WTC11 (cell line): Measurements from ENCODE around the gene ARHGAP10. TPM values are rescaled to one million over a fixed set of nuclear protein-coding genes. Genes with fewer than 3 reads are reported as not detected.

Experiments used
- ATAC-seq: fragments of 200-7000 bp; cut with Tn5 transposase; 2 replicates; pipeline ENCODE4 v1.10.0; 2021; ENCODE audit warnings: mild to moderate bottlenecking, moderate library complexity
- CTCF ChIA-PET: fragments of 300-600 bp; sonication (Branson Sonifier 250); formaldehyde crosslinking; loops from one replicate; lab custom pipeline; 2021; ENCODE audit warnings: antibody characterized with exemption; lab: Charles Lee
- POLR2A ChIA-PET: fragments of 350-600 bp; sonication (Branson Sonifier 250); formaldehyde crosslinking; loops from one replicate; lab custom pipeline; 2021; ENCODE audit warnings: antibody characterized with exemption; lab: Charles Lee
- DNase-seq: peaks from one replicate; pipeline ENCODE4 v3.0.0; 2021; ENCODE audit warnings: low spot score
- H3K27ac Mint-ChIP-seq: 2 replicates; pipeline ENCODE4 v1.8.0; 2021; ENCODE audit warnings: mixed read lengths
- H3K27me3 Mint-ChIP-seq: 2 replicates; pipeline ENCODE4 v1.8.0; 2021; ENCODE audit warnings: low read depth, mild to moderate bottlenecking, moderate library complexity, mixed read lengths
- H3K36me3 Mint-ChIP-seq: 2 replicates; pipeline ENCODE4 v1.8.0; 2021; ENCODE audit warnings: mixed read lengths
- H3K4me1 Mint-ChIP-seq: 2 replicates; pipeline ENCODE4 v1.8.0; 2022; ENCODE audit warnings: mixed read lengths
- H3K4me3 Mint-ChIP-seq: 2 replicates; pipeline ENCODE4 v1.8.0; 2021; ENCODE audit warnings: mild to moderate bottlenecking, moderate library complexity, mixed read lengths
- H3K9me3 Mint-ChIP-seq: 2 replicates; pipeline ENCODE4 v1.8.0; 2021; ENCODE audit warnings: mixed read lengths
- EMX1 ChIP-seq: fragments of 250-450 bp; sonication (Bioruptor Pico); IDR thresholded peaks from 2 replicates; pipeline ENCODE4 v1.8.0; 2021; ENCODE audit warnings: mild to moderate bottlenecking
- ESRRA ChIP-seq: sonication (generic); formaldehyde crosslinking; IDR thresholded peaks from 2 replicates; pipeline ENCODE4 v1.8.1; 2022; ENCODE audit warnings: mild to moderate bottlenecking, missing genetic modification reagents, borderline replicate concordance
- ETV6 ChIP-seq: sonication (generic); formaldehyde crosslinking; IDR thresholded peaks from 2 replicates; pipeline ENCODE4 v1.8.1; 2022; ENCODE audit warnings: mild to moderate bottlenecking, missing genetic modification reagents
- FOXJ3 ChIP-seq: sonication (generic); formaldehyde crosslinking; IDR thresholded peaks from 2 replicates; pipeline ENCODE4 v1.9.0; 2021; ENCODE audit warnings: missing genetic modification reagents, mild to moderate bottlenecking, borderline replicate concordance
- FOXP1 ChIP-seq: sonication (generic); formaldehyde crosslinking; IDR thresholded peaks from 2 replicates; pipeline ENCODE4 v1.8.0; 2022; ENCODE audit warnings: missing genetic modification reagents, mild to moderate bottlenecking, moderate library complexity, borderline replicate concordance
- HMGA2 ChIP-seq: fragments of 250-450 bp; sonication (Bioruptor Pico); IDR thresholded peaks from 2 replicates; pipeline ENCODE4 v1.4.0; 2021; ENCODE audit warnings: mild to moderate bottlenecking, moderate library complexity
- JAZF1 ChIP-seq: fragments of 250-450 bp; sonication (Bioruptor Pico); IDR thresholded peaks from 2 replicates; pipeline ENCODE4 v1.9.0; 2021; ENCODE audit warnings: moderate library complexity, mild to moderate bottlenecking, inconsistent platforms
- MXD4 ChIP-seq: fragments of 250-450 bp; sonication (Bioruptor Pico); IDR thresholded peaks from 2 replicates; pipeline ENCODE4 v1.8.0; 2021; ENCODE audit warnings: mild to moderate bottlenecking, moderate library complexity, borderline replicate concordance
- PRRX2 ChIP-seq: fragments of 250-450 bp; sonication (Bioruptor Pico); IDR thresholded peaks from 2 replicates; pipeline ENCODE4 v1.8.0; 2021; ENCODE audit warnings: mild to moderate bottlenecking
- RELA ChIP-seq: sonication (generic); formaldehyde crosslinking; IDR thresholded peaks from 2 replicates; pipeline ENCODE4 v1.8.1; 2022; ENCODE audit warnings: missing genetic modification reagents, mild to moderate bottlenecking, borderline replicate concordance
- STAT6 ChIP-seq: sonication (generic); formaldehyde crosslinking; conservative IDR thresholded peaks from 2 replicates; pipeline ENCODE4 v1.8.1; 2023; ENCODE audit warnings: mild to moderate bottlenecking, low read depth, missing genetic modification reagents, moderate library complexity
- TCF7 ChIP-seq: sonication (generic); formaldehyde crosslinking; IDR thresholded peaks from 2 replicates; pipeline ENCODE4 v1.8.0; 2022; ENCODE audit warnings: mild to moderate bottlenecking, low read depth, missing genetic modification reagents, moderate library complexity
- TEAD1 ChIP-seq: sonication (generic); formaldehyde crosslinking; IDR thresholded peaks from 2 replicates; pipeline ENCODE4 v1.8.0; 2022; ENCODE audit warnings: mild to moderate bottlenecking, missing genetic modification reagents
- USF1 ChIP-seq: sonication (generic); formaldehyde crosslinking; IDR thresholded peaks from 2 replicates; pipeline ENCODE4 v1.8.0; 2022; ENCODE audit warnings: mild to moderate bottlenecking, missing genetic modification reagents
- ZMAT4 ChIP-seq: fragments of 250-450 bp; sonication (Bioruptor Pico); IDR thresholded peaks from 2 replicates; pipeline ENCODE4 v1.9.0; 2021; ENCODE audit warnings: mild to moderate bottlenecking
- ZNF263 ChIP-seq: sonication (generic); formaldehyde crosslinking; IDR thresholded peaks from 2 replicates; pipeline ENCODE4 v1.8.1; 2022; ENCODE audit warnings: low read depth, mild to moderate bottlenecking, moderate library complexity, missing genetic modification reagents
- ZNF317 ChIP-seq: sonication (generic); formaldehyde crosslinking; IDR thresholded peaks from 2 replicates; pipeline ENCODE4 v1.8.1; 2023; ENCODE audit warnings: low read depth, mild to moderate bottlenecking, moderate library complexity, missing genetic modification reagents, borderline replicate concordance
- ZNF425 ChIP-seq: fragments of 250-450 bp; sonication (Bioruptor Pico); conservative IDR thresholded peaks from 2 replicates; pipeline ENCODE4 v1.9.0; 2021; ENCODE audit warnings: mild to moderate bottlenecking
- total RNA-seq: library from RNA; stranded (reverse); gene quantifications from 3 replicates; pipeline ENCODE4 v1.2.3, GENCODE V29; 2021
- TF ChIP-seq, protein P1 (sequence below): sonication (generic); formaldehyde crosslinking; IDR thresholded peaks from 2 replicates; pipeline ENCODE4 v1.8.1; 2022; ENCODE audit warnings: mild to moderate bottlenecking, missing genetic modification reagents, moderate library complexity, borderline replicate concordance
- TF ChIP-seq, protein P2 (sequence below): sonication (generic); formaldehyde crosslinking; IDR thresholded peaks from 2 replicates; pipeline ENCODE4 v1.8.0; 2022; ENCODE audit warnings: missing genetic modification reagents
- TF ChIP-seq, protein P3 (sequence below): sonication (generic); formaldehyde crosslinking; IDR thresholded peaks from 2 replicates; pipeline ENCODE4 v1.8.1; 2022; ENCODE audit warnings: low read depth, mild to moderate bottlenecking, moderate library complexity, missing genetic modification reagents, borderline replicate concordance
- TF ChIP-seq, protein P4 (sequence below): sonication (generic); formaldehyde crosslinking; IDR thresholded peaks from 2 replicates; pipeline ENCODE4 v1.8.1; 2023; ENCODE audit warnings: mild to moderate bottlenecking, moderate library complexity, missing genetic modification reagents

The ARHGAP10 gene
- total RNA-seq, 1 experiment from 2014 or later = 9.6 TPM

- Mint-ChIP-seq H3K4me1 (peaks cover 9% of the 10 kb centered on the region), H3K27ac (no peak overlapping the region), H3K9me3 (peaks cover 35% of the 10 kb centered on the region), H3K4me3 (no peak overlapping the region), H3K27me3 (peaks cover 4% of the 10 kb centered on the region; the same call in 1 of the 2 replicates), H3K36me3 (peaks cover 38% of the 10 kb centered on the region)
- no peak for TF ChIP-seq ZNF263 (CRISPR knock-in tag)
- no peak for TF ChIP-seq TCF7 (CRISPR knock-in tag)
- TF ChIP-seq ESRRA = no peak
- no peak for TF ChIP-seq USF1 (CRISPR knock-in tag)
- TF ChIP-seq ZNF425 (CRISPR knock-in tag) = no peak
- no peak for TF ChIP-seq ETV6 (CRISPR knock-in tag)
- TF ChIP-seq JAZF1 (CRISPR knock-in tag) = no peak
- no peak for TF ChIP-seq EMX1 (CRISPR knock-in tag)
- no peak for TF ChIP-seq FOXJ3
- no peak for TF ChIP-seq STAT6 (CRISPR knock-in tag)
- TF ChIP-seq ZMAT4 (CRISPR knock-in tag) = no peak
- TF ChIP-seq, protein P1, sequence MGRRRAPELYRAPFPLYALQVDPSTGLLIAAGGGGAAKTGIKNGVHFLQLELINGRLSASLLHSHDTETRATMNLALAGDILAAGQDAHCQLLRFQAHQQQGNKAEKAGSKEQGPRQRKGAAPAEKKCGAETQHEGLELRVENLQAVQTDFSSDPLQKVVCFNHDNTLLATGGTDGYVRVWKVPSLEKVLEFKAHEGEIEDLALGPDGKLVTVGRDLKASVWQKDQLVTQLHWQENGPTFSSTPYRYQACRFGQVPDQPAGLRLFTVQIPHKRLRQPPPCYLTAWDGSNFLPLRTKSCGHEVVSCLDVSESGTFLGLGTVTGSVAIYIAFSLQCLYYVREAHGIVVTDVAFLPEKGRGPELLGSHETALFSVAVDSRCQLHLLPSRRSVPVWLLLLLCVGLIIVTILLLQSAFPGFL = no peak
- TF ChIP-seq HMGA2 (CRISPR knock-in tag) = no peak
- TF ChIP-seq, protein P2, sequence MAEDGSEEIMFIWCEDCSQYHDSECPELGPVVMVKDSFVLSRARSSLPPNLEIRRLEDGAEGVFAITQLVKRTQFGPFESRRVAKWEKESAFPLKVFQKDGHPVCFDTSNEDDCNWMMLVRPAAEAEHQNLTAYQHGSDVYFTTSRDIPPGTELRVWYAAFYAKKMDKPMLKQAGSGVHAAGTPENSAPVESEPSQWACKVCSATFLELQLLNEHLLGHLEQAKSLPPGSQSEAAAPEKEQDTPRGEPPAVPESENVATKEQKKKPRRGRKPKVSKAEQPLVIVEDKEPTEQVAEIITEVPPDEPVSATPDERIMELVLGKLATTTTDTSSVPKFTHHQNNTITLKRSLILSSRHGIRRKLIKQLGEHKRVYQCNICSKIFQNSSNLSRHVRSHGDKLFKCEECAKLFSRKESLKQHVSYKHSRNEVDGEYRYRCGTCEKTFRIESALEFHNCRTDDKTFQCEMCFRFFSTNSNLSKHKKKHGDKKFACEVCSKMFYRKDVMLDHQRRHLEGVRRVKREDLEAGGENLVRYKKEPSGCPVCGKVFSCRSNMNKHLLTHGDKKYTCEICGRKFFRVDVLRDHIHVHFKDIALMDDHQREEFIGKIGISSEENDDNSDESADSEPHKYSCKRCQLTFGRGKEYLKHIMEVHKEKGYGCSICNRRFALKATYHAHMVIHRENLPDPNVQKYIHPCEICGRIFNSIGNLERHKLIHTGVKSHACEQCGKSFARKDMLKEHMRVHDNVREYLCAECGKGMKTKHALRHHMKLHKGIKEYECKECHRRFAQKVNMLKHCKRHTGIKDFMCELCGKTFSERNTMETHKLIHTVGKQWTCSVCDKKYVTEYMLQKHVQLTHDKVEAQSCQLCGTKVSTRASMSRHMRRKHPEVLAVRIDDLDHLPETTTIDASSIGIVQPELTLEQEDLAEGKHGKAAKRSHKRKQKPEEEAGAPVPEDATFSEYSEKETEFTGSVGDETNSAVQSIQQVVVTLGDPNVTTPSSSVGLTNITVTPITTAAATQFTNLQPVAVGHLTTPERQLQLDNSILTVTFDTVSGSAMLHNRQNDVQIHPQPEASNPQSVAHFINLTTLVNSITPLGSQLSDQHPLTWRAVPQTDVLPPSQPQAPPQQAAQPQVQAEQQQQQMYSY (CRISPR knock-in tag) = no peak
- POLR2A ChIA-PET = no interaction called here
- CTCF ChIA-PET = no interaction called here
- DNase-seq (no peak), ATAC-seq (no peak)
Measured at GRCh38 chr4:148078061-148078460, 346.2 kb downstream of the ARHGAP10 start.

DNA sequence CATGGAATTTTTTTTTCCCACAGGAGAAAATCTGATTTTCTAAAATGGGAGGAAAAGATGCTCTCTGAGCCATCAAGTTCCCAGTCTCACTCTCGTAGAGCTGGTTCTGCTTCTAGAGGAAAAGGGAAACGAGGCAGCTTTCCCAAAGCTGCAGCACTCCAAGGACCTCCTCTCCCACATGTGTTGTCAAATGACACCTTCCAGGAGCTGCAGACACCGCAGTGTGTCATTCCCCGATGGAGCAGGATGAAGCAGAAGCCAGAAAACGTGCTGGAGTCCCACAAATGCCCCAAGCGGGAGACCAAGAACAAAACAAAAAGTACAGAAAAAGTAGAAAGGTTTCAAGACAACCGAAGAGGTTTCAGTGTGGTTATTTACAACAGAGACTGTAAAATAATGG is 348.1 kb downstream of the ARHGAP10 start:
- DNase-seq (no peak), ATAC-seq (no peak)
- CTCF ChIA-PET = no interaction called here
- H3K4me1 Mint-ChIP-seq = peaks cover 9% of the 10 kb centered on the region
- H3K36me3 Mint-ChIP-seq = peaks cover 19% of the 10 kb centered on the region
- no peak overlapping the region for H3K27ac Mint-ChIP-seq
- no peaks in the 10 kb centered on the region; the same call in 1 of the 2 replicates for H3K27me3 Mint-ChIP-seq
- peaks cover 22% of the 10 kb centered on the region for H3K9me3 Mint-ChIP-seq
- POLR2A ChIA-PET = no interaction called here
- no peak overlapping the region for H3K4me3 Mint-ChIP-seq
- TF ChIP-seq PRRX2 (no peak), FOXP1 (no peak), RELA (CRISPR knock-in tag) (no peak), TCF7 (CRISPR knock-in tag) (no peak), MXD4 (CRISPR knock-in tag) (no peak), ZNF317 (no peak), TEAD1 (no peak)
- TF ChIP-seq, protein P3, sequence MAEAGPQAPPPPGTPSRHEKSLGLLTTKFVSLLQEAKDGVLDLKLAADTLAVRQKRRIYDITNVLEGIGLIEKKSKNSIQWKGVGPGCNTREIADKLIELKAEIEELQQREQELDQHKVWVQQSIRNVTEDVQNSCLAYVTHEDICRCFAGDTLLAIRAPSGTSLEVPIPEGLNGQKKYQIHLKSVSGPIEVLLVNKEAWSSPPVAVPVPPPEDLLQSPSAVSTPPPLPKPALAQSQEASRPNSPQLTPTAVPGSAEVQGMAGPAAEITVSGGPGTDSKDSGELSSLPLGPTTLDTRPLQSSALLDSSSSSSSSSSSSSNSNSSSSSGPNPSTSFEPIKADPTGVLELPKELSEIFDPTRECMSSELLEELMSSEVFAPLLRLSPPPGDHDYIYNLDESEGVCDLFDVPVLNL = no peak
- TF ChIP-seq, protein P4, sequence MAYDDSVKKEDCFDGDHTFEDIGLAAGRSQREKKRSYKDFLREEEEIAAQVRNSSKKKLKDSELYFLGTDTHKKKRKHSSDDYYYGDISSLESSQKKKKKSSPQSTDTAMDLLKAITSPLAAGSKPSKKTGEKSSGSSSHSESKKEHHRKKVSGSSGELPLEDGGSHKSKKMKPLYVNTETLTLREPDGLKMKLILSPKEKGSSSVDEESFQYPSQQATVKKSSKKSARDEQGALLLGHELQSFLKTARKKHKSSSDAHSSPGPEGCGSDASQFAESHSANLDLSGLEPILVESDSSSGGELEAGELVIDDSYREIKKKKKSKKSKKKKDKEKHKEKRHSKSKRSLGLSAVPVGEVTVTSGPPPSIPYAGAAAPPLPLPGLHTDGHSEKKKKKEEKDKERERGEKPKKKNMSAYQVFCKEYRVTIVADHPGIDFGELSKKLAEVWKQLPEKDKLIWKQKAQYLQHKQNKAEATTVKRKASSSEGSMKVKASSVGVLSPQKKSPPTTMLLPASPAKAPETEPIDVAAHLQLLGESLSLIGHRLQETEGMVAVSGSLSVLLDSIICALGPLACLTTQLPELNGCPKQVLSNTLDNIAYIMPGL (CRISPR knock-in tag) = no peak
